Frontal cortex (tissue), 4 donors: ENCODE data around the gene DHRS4. TPM values are rescaled to one million over a fixed set of nuclear protein-coding genes. Genes with fewer than 3 reads are reported as not detected.
"Not testable (repeated sequence)": the region's sequence is repeated elsewhere in the genome, so short reads cannot be mapped to it uniquely, and the experiment has no call there.

ENCODE experiments used
- DNase-seq, 2 donors: peaks; one replicate each; pipeline ENCODE4 v3.0.0; 2012; ENCODE audit warnings: low spot score in 2 of 2
- FAIRE-seq: peaks from 2 replicates; lab custom pipeline; 2012; peaks lifted over from hg19 to GRCh38; lab: Jason Lieb, UNC
- total RNA-seq: library from RNA; depleted of rRNA; stranded (reverse); fragments of >200 nt; gene quantifications from one replicate; pipeline ENCODE4 v1.2.3, GENCODE V29; 2014
- donor health status: control.
- donor health status: control.
- donor health status: control.

Gene DHRS4
- total RNA-seq, 1 donor from 2014 or later: 7.3 TPM

GRCh38 chr14:23974041-23974440, 20.5 kb downstream of the DHRS4 start:
- DNase-seq, FAIRE-seq: not testable (repeated sequence)

- not testable (repeated sequence) for DNase-seq, FAIRE-seq
Observed at GRCh38 chr14:23977208-23977607, 23.6 kb downstream of the DHRS4 start.

- not testable (repeated sequence) for FAIRE-seq, DNase-seq
Observed at GRCh38 chr14:23981951-23982813, 28.6 kb downstream of the DHRS4 start.

- DNase-seq (no peak), FAIRE-seq (no peak)
Observed at GRCh38 chr14:23984891-23985602, 31.5 kb downstream of the DHRS4 start.

GRCh38 chr14:23988223-23988606, 34.6 kb downstream of the DHRS4 start:
- FAIRE-seq, DNase-seq: not testable (repeated sequence)

- not testable (repeated sequence) for FAIRE-seq
- DNase-seq: peak in 1 of 2 donors; percentile 22
Observed at GRCh38 chr14:23988607-23989363, 35.2 kb downstream of the DHRS4 start, which contains the start of gene DHRS4L2. TSS of gene DHRS4L2 (plus strand) at chr14:23988929. CDS start at chr14:23988948, 19 bp downstream.

- peak in 1 of 2 donors; percentile 18 for DNase-seq
- not testable (repeated sequence) for FAIRE-seq
Observed at GRCh38 chr14:23989734-23990445, 36.3 kb downstream of the DHRS4 start.

DNA sequence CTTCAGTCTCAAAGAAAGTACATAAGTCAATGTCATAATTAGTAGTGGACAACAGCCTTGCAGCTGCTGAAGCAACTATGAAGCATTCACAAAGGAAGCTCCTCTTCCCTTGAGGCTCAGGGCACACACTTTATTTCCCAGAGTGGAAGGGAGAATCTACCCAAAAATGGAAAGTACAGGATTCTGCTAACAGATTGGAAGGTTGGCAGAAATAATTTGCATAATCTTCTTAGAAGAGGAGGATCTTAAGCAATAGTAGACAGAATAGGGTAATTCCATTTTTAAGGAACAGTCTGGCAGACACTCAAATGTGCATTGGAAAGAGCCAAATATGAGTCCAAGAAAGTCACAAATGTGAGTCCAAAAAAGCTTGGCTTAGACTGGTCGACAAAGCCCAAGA, 37.4 kb downstream of the DHRS4 start:
- not testable (repeated sequence) for FAIRE-seq, DNase-seq

GRCh38 chr14:23993042-23993441, 39.5 kb downstream of the DHRS4 start:
- FAIRE-seq, DNase-seq: not testable (repeated sequence)

DNA sequence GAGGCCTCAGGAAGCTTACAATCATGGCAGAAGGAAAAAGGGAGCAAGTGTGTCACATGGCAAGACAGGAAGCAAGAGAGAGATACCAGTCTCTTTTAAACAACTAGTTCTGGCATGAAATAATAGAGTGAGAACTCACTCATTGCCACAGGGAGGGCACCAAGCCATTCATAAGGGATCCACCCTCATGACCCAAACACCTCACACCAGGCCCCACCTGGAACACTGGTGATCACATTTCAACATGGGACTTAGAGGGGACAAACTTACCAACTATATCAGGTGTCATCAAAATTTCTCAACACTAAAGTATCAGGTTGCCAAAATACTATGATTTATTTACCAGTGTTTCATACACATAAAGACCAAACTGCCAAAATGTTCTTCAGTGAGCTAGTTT, 42.4 kb downstream of the DHRS4 start:
- DNase-seq, FAIRE-seq: not testable (repeated sequence)

DNA sequence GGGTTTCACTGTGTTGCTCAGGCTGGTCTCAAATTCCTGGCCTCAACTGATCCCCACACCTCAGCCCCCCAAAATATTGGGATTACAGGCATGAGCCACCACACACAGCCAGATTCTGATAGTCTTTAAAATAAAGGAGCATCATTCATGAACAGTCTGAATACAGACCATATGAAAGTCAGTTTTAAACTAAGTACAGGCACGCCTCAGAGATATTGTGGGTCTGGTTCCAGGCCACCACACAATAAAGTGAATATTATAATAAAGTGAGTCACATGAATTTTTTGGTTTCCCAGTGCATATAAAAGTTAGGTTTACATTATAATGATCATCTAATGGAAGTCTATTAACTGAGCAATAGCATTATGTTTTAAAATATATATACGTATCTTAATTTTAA, 43.3 kb downstream of the DHRS4 start:
- not testable (repeated sequence) for DNase-seq, FAIRE-seq

GRCh38 chr14:23999640-24000039, 46.1 kb downstream of the DHRS4 start:
- FAIRE-seq, DNase-seq: not testable (repeated sequence)

DNA sequence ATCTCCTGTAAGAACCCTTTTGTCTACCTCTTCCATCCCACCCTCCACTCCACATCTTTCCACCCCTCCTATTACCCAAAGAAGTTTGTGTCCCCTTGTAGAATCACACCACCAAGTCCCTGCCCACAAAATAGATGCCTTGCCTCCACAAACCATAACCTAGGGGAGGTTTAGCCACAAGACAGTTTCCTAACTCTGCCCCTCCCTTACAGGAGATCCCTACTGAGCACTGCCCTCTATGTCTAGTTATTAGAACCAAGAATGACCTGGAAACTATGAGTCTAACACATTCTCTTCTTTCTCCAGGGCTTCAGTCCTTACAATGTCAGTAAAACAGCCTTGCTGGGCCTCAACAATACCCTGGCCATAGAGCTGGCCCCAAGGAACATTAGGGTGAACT, 47.5 kb downstream of the DHRS4 start:
- FAIRE-seq, DNase-seq: not testable (repeated sequence)

GRCh38 chr14:24001679-24002078, 48.1 kb downstream of the DHRS4 start:
- not testable (repeated sequence) for FAIRE-seq, DNase-seq

DNA sequence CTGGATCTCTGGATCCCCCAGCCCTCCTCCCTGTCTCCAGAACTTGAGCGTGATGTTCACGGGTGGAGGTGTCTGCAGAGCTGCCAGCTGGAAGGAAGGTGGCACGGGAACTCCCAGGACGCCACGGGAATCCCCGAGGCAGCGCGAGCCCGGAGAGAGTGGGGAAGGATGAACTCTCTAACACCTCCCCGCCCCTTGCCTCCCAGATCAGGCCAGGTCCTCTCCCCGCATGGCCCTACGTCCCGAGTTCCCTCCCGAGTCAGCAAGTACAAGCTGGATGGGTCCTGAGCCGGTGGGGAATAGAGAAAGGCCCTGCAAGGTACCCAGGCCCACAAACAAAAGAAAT, 52.9 kb downstream of the DHRS4 start:
- DNase-seq, FAIRE-seq: not testable (repeated sequence)

- not testable (repeated sequence) for DNase-seq, FAIRE-seq
Observed at GRCh38 chr14:24006817-24007652, 53.5 kb downstream of the DHRS4 start.

GRCh38 chr14:24011051-24011450, 57.5 kb downstream of the DHRS4 start:
- DNase-seq (no peak), FAIRE-seq (no peak)

GRCh38 chr14:24012726-24013273, 59.2 kb downstream of the DHRS4 start:
- not testable (repeated sequence) for FAIRE-seq, DNase-seq
